Measurements from ENCODE around the gene MCC.
A peak's percentile ranks its signal among the peaks of the same experiment; 100 is the strongest.
"Not testable (repeated sequence)": the region's sequence is repeated elsewhere in the genome, so short reads cannot be mapped to it uniquely, and the experiment has no call there.

Gene MCC

GRCh38 chr5:113405530-113405929 lies 82.7 kb downstream of the MCC start:
- DNase-seq: no peak

GRCh38 chr5:113404269-113404668 lies 84.0 kb downstream of the MCC start:
- no peak for DNase-seq

DNA sequence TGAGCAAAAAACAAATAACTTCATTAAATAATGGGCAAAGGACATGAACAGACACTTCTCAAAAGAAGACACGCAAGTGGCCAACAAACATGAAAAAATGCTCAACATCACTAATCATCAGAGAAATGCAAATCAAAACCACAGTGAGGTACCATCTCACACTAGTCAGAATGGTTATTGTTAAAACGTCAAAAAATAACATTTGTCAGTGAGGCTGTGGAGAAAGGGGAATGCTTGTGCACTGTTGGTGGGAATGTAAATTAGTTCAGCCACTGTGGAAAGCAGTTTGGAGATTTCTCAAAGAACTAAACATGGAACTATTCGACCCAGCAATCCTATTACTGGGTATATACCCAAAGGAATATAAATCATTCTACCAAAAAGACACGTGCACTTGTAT lies 90.3 kb downstream of the MCC start:
- not testable (repeated sequence) for DNase-seq

GRCh38 chr5:113397046-113397445 lies 91.2 kb downstream of the MCC start:
- DNase-seq: no peak

- no peak for DNase-seq
Measured at GRCh38 chr5:113394658-113395057, 93.6 kb downstream of the MCC start.

DNA sequence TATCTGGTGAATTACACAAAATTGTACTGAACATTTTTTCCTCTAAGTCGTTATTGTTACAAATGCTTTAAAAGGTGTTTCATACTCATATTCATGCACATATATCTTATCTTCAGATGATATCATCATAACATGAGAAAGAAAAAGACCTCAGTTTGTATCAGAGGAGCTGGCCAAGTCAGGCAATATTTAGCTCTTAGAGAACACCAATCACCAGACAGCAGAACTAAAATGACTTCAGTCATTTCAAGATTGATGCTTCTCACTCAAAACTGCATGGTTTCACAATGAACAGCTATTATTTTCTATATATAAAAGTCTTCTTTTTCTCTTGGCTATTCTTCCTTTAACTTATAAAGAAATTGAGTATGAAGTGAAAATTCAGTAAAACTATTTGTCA lies 98.0 kb downstream of the MCC start:
- DNase-seq: no peak

DNA sequence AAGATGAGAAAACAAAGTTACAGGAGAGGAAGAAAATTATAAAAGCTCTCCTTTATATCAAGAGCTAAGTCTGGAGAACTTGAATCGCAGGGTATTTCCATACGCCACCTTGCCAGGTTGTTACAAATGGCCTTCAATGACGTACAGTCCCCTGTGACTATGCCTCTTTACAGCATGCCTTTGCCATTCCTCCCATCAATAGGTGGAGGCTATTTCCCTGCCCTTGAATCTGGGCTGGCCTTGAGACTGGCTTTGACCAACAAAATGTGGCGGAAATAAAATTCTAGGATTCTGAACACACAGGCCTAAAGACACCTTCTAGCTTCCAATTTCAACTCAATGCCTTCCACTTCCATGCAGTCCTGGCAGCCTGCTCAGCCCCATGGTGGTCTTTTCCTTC lies 99.1 kb downstream of the MCC start:
- no peak for DNase-seq

DNA sequence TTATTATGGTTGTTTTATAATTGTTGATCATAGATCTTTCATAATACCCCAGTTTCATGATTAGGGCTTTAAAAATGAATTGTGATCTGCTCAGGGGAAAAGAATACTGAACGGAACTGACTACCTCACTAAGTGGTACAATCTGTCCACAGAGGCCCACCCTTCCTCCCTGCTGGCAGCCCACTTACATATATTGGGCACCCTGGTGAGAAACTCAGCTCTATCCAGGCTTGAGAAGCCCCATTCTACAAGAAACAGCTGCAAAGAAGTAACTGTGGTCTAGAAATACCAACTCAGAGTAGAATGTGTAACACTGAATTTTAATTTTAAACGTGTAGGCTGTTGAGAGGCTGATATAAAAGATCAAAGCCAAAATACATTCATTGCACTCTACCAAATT lies 100.4 kb downstream of the MCC start:
- no peak for DNase-seq

DNA sequence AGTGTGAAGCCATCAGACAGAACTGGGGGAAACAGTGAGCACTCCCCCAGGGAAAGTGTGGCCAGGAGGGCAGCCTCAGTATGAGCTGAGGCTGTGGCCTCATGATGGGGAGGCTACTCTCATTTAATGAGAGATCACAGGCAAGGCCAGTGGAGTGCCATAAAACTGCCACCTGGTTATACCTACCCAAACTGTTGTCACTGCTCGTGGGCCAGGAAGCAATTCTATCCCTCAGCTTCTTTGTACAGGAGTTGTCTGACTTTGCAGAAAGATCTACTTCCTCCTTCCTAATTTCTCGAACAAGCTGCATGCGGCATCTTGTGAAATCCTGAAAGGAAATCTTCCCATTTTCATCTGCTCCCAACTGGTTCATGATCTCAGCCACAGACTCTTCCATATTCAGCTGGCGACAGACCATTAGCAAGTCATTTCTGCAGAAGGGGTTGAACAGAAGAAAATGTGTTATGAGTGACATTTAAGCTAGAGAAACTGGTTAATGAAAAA lies 103.4 kb downstream of the MCC start:
- no peak for DNase-seq

GRCh38 chr5:113382731-113383130 lies 105.5 kb downstream of the MCC start:
- DNase-seq: no peak

DNA sequence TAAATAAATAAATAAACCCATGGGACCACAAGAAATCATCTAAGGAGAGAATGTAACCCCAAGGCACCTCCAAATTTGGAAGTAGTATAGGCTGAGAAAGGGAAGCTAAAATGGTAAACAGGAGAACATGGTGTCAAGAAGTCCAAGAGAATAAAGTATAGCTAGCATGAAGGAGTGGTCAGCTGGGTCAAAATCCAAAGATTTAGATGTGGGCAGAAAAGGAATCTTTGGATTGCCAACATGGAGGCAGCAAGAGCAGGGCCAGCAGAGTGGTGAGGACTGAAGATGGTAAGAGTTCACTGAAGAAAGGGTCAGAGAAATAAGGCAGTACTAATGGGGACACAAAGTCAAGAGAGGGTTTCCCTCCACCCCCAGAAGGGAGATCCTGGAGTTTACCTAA lies 106.5 kb downstream of the MCC start:
- DNase-seq: no peak

DNA sequence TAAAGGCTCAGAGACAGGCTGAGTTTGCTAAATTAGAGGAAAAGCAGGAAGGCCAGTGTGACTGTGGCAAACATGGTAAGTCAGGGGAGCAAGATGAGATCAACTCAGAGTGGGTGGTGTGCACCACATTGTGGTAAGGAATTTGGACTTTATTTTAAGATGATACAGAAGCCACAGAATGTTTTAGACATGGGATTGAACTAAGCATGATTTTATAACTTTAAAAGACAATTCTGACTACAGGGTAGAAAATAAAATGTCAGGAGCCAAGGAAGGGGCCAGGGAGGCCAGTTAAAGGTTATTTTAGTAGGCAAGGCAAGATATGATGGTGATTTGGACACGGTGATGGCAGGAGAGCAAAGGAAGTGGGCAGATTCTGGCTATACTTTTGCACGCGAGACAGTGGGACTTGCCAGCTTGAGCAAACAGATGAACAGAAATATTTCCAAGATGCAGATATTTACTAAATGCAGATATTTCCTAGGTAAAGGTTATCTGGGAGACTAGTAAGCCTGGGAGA lies 107.4 kb downstream of the MCC start:
- no peak for DNase-seq

- no peak for DNase-seq
Measured at GRCh38 chr5:113379936-113380806, 108.1 kb downstream of the MCC start.

- DNase-seq: peak; percentile 41
Measured at GRCh38 chr5:113378959-113379541, 109.2 kb downstream of the MCC start.

DNA sequence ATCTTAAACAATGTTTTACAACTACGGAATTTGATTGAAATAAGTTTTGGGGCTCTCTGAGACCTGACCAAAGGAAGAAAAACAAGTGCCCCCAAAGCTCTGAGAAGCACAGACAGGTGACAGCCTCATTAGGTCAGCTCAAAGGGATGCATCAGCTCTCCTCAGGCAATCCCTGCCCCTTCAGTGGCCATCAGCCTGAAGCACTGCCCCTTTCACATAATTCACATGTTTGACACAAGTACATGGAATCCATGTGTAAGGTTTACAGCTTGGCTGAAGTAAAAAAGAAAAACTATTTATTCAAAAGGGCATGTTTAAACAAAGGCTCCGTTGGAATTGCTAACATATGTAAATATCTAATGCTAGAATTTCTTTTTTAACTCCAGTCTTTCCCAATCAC lies 109.7 kb downstream of the MCC start:
- no peak for DNase-seq

DNA sequence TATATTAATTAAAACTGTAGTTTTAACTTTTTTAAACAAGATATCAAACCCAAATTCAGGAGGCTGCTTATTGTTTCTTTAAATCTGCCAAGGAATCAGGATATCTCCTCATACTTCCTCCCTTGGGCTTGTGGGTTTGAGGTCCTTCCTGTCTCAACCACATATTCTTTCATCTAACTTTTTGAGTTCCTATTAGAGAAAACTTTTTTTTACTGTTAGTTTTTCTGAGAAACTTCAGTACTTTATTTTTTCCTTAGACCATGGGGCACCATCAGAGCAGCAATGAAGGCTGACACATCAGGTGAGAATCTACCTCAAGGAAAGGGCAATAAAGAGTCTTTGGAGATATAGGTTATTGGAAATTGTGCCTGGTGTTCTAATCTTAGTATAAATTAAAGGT lies 110.2 kb downstream of the MCC start:
- no peak for DNase-seq

DNA sequence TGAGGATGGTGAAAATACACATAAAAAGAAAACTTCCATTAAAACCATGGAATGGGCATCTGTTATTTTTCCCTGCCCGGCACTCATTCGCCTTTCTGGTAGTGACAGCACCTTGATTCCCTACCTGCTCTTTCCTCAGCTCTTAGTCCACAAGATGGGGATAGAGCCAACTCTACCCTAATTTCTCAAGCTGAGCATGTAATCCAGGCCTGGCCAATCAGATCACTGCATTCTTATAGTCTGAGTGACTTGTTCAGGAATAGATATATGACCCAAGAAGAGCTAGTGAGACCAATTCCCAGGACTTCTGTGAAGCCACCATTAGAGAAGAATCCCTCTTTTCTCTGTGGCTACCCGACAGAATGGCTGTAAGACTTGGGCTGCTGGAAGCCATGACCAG lies 111.6 kb downstream of the MCC start:
- DNase-seq: no peak

DNA sequence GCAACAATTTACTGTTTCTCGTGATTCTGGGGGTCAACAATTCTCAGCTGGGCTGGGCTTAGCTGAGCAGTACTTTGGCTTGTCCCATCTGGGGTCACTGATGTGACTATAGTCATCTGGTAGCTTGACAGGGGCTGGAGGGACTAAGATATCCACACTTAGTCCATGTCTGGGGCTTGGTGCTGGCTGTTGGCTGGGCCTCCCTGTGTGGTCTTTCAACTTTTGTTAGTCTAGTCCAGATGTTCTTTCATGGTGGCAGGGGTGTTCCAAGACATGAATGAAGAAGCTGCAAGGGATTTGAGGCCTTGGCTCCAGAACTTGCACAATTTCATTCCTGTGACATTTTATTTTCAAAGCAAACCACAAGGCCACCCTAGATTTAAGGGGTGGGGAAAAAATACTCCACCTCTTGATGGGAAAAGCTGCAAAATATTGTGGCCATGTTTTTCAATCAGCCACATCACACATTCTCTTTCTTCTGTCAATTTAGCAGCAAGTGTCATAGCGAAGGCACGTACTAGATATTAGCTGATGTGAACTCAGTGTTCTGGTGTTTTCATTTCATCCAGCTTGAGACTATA lies 112.7 kb downstream of the MCC start:
- DNase-seq: no peak

GRCh38 chr5:113373426-113373825 lies 114.8 kb downstream of the MCC start:
- no peak for DNase-seq

GRCh38 chr5:113371721-113372196 lies 116.5 kb downstream of the MCC start:
- no peak for DNase-seq

DNA sequence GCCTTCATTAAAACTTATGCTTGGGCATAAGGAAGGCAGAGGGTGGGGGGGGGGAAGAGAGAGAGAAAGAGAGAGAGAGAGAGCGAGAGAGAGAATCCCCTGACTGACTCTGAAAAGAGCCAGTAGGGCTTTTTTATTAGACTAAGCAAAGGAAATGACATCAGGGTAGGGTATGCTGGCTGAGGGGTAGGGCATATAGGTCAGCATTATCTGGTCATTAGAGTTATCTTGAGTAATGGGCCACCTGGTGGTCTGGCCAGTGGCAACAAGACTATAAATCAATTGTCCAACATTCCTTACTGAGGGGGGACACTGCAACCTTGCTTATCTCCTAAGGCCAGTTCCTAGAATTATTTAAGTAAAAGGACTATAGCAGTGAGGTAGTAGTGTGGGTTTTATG lies 120.7 kb downstream of the MCC start:
- no peak for DNase-seq

GRCh38 chr5:113364466-113364865 lies 123.8 kb downstream of the MCC start:
- DNase-seq: no peak

DNA sequence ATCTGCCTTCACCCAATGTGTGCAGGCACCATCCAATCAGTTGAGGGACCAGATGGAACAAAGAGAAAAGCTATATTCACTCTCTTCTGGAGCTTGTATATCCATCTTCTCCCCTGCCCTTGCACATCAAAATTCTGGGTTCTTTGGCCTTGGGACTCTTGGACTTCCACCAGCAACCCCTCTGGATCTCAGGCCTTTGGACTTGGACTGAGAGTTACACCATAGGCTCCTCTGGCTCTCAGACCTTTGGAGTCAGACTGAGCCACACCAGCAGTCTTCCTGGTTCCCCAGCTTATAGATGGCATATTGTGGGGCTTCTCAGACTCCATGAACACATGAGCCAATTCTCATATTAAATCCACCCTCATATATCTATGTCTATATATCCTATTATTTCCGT lies 126.6 kb downstream of the MCC start:
- no peak for DNase-seq

- no peak for DNase-seq
Measured at GRCh38 chr5:113359419-113359818, 128.8 kb downstream of the MCC start.
